PC-3 (cell line): ENCODE measurements around the gene MALL.

Source experiments
- EZH2phosphoT487 ChIP-seq: fragments of 300-600 bp; sonication (generic); IDR thresholded peaks from 2 replicates; pipeline ENCODE4 v1.6.1; 2018; ENCODE audit warnings: mild to moderate bottlenecking, antibody characterized with exemption, low read length, borderline replicate concordance
- TF ChIP-seq, protein P1 (sequence below): fragments of 300-600 bp; sonication (generic); conservative IDR thresholded peaks from 2 replicates; pipeline ENCODE4 v1.5.1; 2017; ENCODE audit warnings: antibody characterized with exemption, low read depth, mild to moderate bottlenecking, low read length

DNA sequence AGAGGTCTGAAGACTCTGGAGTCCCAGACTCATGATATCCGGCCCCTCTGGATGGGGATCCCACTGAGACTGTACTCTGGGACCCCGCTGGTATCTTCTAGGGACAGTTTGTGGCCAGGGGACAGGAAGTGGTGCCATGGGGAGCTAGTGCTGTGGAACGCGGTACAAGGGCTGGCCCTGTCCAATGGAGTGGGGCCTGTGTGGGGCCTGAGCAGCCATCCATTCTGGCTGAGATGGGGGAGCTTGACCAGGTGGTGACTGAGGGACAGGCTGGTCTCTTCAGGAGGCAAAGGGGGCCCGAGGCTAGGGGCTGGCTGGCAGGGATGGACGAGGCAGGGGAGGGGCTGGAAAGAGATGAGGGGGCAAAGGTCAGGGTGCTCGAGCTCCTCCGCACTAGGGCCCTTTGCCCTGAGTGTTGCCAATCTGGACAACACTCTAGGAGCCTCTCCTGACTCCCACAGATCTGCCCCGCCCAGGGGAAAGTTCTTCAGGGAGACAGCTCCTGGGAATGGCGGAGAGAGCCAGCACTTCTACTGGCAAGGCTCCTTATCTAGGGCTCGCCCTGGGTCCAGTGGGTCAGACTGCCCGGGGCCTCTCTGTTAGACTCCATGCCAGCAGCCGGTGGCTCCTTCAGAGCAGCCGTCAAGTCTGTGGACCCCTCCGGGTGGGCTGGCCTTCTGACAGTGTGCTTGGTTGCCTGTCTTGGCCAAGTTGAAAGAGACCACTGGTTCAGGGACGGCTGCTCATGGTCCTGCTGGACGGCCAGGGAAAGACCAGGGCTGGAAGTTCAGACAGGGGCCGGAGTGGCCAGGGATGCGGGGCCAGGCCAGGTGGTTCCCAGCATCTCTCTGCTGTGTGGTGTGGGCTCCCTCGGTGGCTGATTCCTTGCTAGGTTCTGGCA, 12.3 kb downstream of the MALL start:
- TF ChIP-seq, protein P1, sequence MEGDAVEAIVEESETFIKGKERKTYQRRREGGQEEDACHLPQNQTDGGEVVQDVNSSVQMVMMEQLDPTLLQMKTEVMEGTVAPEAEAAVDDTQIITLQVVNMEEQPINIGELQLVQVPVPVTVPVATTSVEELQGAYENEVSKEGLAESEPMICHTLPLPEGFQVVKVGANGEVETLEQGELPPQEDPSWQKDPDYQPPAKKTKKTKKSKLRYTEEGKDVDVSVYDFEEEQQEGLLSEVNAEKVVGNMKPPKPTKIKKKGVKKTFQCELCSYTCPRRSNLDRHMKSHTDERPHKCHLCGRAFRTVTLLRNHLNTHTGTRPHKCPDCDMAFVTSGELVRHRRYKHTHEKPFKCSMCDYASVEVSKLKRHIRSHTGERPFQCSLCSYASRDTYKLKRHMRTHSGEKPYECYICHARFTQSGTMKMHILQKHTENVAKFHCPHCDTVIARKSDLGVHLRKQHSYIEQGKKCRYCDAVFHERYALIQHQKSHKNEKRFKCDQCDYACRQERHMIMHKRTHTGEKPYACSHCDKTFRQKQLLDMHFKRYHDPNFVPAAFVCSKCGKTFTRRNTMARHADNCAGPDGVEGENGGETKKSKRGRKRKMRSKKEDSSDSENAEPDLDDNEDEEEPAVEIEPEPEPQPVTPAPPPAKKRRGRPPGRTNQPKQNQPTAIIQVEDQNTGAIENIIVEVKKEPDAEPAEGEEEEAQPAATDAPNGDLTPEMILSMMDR: no peak
- no peak for TF ChIP-seq EZH2phosphoT487
